Natural killer cell (primary cell): ENCODE results near the gene TTC9B. TPM values are rescaled to one million over a fixed set of nuclear protein-coding genes. Genes with fewer than 3 reads are reported as not detected.

ENCODE experiments used
- ATAC-seq, 3 donors: fragments of 150-1000 bp in 2 of 3; fragments of 200-7000 bp in 1 of 3; cut with Tn5 transposase; 1 replicate in 1 of 3; 2 replicates in 2 of 3; pipeline ENCODE4 v1.10.0; 2021; ENCODE audit warnings: mild to moderate bottlenecking in 2 of 3, moderate library complexity in 2 of 3
- DNase-seq, 2 donors: peaks; one replicate each; pipeline versions ENCODE4 v3.0.0 to v3.0.0-alpha.2; 2013 to 2021; ENCODE audit warnings: mixed read lengths in 1 of 2
- H3K27ac ChIP-seq: one replicate; pipeline ENCODE4 v1.5.1; 2013; ENCODE audit warnings: mild to moderate bottlenecking, low read length
- H3K27me3 ChIP-seq: one replicate; pipeline ENCODE4 v1.6.1; 2013; ENCODE audit warnings: low read length; ENCODE audit not compliant: control insufficient read depth, insufficient read depth
- H3K36me3 ChIP-seq: one replicate; pipeline ENCODE4 v1.6.1; 2013; ENCODE audit warnings: low read length; ENCODE audit not compliant: control insufficient read depth, insufficient read depth
- H3K4me1 ChIP-seq: one replicate; pipeline ENCODE4 v1.6.1; 2013; ENCODE audit warnings: low read length; ENCODE audit not compliant: control insufficient read depth, insufficient read depth
- H3K4me3 ChIP-seq: one replicate; pipeline ENCODE4 v1.5.1; 2013; ENCODE audit warnings: low read length
- H3K9me3 ChIP-seq: one replicate; pipeline ENCODE4 v1.6.1; 2013; ENCODE audit warnings: low read length; ENCODE audit not compliant: control insufficient read depth, insufficient read depth
- H3K27ac Mint-ChIP-seq, 2 donors: one replicate each; pipeline ENCODE4 v1.8.0; 2022; ENCODE audit warnings: mild to moderate bottlenecking in 2 of 2, mixed read lengths in 2 of 2, moderate library complexity in 1 of 2
- H3K27me3 Mint-ChIP-seq, 2 donors: one replicate each; pipeline ENCODE4 v1.8.0; 2022; ENCODE audit warnings: low read depth in 2 of 2, mixed read lengths in 2 of 2
- H3K36me3 Mint-ChIP-seq: one replicate; pipeline ENCODE4 v1.8.0; 2022; ENCODE audit warnings: mixed read lengths
- H3K4me1 Mint-ChIP-seq, 2 donors: one replicate each; pipeline ENCODE4 v1.8.0; 2022; ENCODE audit warnings: mixed read lengths in 2 of 2
- H3K4me3 Mint-ChIP-seq: one replicate; pipeline ENCODE4 v1.8.0; 2022; ENCODE audit warnings: mild to moderate bottlenecking, moderate library complexity, mixed read lengths
- H3K9me3 Mint-ChIP-seq, 2 donors: one replicate each; pipeline ENCODE4 v1.8.0; 2022; ENCODE audit warnings: mixed read lengths in 2 of 2
- CTCF ChIP-seq: fragments of 200-600 bp; IDR thresholded peaks from one replicate; pipeline ENCODE4 v1.8.0; 2022; ENCODE audit warnings: antibody characterized with exemption
- WGBS: methylation state at CpG from one replicate; pipeline ENCODE4 v1.1.7; 2013; ENCODE audit warnings: missing lambda C conversion rate; ENCODE audit not compliant: insufficient coverage; 5-methylcytosine and 5-hydroxymethylcytosine counted together
- intact Hi-C: fragments of 100-400 bp; cut with micrococcal nuclease; formaldehyde crosslinking; loops from one replicate; pipeline ENCODE4 v1.14.2; 2022
- total RNA-seq, 4 donors: library from RNA; stranded (reverse); fragments of 120-200 nt in 1 of 4; gene quantifications; one replicate each; pipeline versions ENCODE4 v1.2.3 to v1.2.4, GENCODE V29; 2013 to 2022

The TTC9B gene
- total RNA-seq, 3 donors from 2014 or later (not counting 1 experiment from before 2014, with no cell fraction given): not detected

DNA sequence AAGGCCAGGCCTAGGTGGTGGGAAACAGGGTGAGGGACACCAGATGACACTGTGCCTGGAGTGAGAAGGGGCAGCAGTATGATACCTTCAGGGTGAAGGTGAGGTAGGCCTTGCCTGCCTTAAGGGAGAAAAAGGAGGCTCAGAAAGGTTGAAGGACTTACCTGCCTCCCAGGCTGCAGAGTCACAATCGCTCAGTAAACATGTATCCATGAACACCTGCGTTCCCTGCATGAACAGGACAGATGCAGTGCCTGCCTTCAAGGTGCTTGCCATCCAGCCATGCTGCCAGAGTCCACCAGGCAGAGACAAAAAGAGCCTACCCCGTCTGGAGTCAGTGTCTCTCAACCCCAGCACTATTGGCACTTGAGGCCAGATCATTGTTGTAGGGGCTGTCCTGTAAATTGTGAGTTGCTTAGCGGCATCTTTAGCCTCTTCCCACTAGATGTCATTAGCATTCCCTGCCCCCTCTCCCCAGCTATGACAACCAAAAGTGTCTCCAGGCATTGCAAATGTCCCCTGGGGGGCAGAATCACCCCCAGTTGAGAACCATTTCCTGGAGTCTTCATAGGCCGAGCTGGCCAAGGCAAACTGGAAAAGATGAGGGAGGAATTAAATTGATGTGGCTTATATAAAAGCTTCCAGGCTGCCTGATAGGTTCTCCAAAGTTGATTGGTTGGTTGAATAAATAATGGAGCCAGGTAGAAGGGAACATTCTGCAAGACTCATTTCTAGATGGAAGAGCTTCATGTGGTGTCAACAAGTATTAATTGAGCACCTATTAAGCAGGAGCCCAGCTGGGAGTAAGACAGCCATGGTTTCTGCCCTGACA, 25.2 kb downstream of the TTC9B start:
- intact Hi-C loops: no loop called here
- 97% methylated on average over 5 of the region's 5 CpGs for WGBS
- Histone ChIP-seq H3K4me1 (peaks cover 23% of the 10 kb centered on the region), H3K27ac (no peak overlapping the region), H3K4me3 (no peak overlapping the region), H3K27me3 (no peaks in the 10 kb centered on the region), H3K9me3 (no peaks in the 10 kb centered on the region), H3K36me3 (no peaks in the 10 kb centered on the region)
- TF ChIP-seq CTCF: no peak
- no peaks in the 10 kb centered on the region for H3K27me3 Mint-ChIP-seq
- peaks cover 21 to 39% of the 10 kb centered on the region in 2 donors for H3K4me1 Mint-ChIP-seq
- H3K9me3 Mint-ChIP-seq: no peaks in the 10 kb centered on the region
- ATAC-seq (no peak), DNase-seq (no peak)
- H3K4me3 Mint-ChIP-seq: peak overlapping the region; percentile 67
- peak overlapping the region in 1 of 2 donors; percentile 44 for H3K27ac Mint-ChIP-seq
- H3K36me3 Mint-ChIP-seq: no peaks in the 10 kb centered on the region

GRCh38 chr19:40191836-40192646, 26.1 kb downstream of the TTC9B start:
- intact Hi-C loops: no loop called here
- Histone ChIP-seq H3K36me3 (no peaks in the 10 kb centered on the region), H3K27ac (no peak overlapping the region), H3K27me3 (no peaks in the 10 kb centered on the region), H3K4me3 (peak overlapping the region; percentile 40), H3K9me3 (no peaks in the 10 kb centered on the region), H3K4me1 (peaks cover 23% of the 10 kb centered on the region)
- 22% methylated on average over 62 of the region's 62 CpGs for WGBS
- Mint-ChIP-seq H3K9me3 (no peaks in the 10 kb centered on the region), H3K4me3 (peak overlapping the region; percentile 67), H3K4me1 (peaks cover 21 to 39% of the 10 kb centered on the region in 2 donors), H3K27me3 (no peaks in the 10 kb centered on the region), H3K36me3 (no peaks in the 10 kb centered on the region), H3K27ac (peak overlapping the region in 1 of 2 donors; percentile 44)
- no peak for TF ChIP-seq CTCF
- ATAC-seq: peak in 2 of 3 donors; percentile 12 to 13
- DNase-seq: peak; percentile 19 to 25

DNA sequence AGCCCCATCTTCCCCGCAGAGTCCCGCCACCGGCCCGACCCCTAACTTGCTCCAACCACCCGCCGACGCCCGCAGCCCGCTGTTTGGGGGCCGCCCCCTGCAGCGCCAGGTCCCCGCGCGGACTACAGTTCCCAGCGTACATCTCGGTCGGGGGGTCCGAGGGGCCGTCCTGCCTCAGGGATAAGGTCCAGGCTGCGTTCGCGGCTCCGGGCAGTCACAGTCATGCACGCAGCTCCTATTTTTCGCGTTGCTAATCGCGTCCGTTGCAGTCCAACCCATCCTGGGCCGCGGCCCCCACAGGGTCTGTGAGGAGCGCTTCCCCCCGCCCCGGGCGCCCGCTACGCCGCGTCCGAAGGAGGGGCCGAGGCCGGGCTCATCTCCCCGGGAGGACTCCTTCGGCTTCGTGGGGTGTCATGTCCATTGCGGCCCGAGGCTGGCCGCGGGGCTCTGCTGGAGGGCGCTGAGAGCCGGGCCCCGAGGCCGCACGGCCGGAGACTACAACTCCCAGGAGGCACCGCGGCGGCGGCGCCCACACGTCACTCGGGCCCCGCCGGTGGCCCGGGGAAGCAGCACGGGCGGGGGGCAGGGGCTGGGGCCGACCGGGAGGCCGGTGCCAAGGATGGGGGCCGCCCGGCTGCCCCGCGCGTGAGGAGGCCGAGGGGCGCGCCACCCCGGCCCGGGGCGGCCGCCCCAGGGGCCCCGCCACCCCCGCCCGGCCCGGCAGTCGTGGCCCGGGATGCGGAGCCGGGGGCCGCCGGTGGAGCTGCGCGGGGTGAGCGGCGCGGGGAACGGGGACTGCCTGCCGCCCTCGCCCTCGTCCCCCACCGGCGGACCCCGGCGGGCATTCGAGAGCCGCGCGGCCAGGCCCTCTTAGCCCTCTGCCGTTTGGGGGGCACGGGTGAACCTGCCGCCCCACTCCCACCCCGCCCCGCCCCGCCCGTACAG, 27.0 kb downstream of the TTC9B start, which contains the start of gene MAP3K10:
MAP3K10 (plus strand) TSS at position 536 of the 945 bp plus-strand sequence. CDS start 606 bp downstream, outside the sequence.
- Histone ChIP-seq H3K36me3 (no peaks in the 10 kb centered on the region), H3K9me3 (no peaks in the 10 kb centered on the region), H3K4me3 (peak within 1 kb of the TSS; percentile 85), H3K27ac (peak within 1 kb of the TSS; percentile 87), H3K4me1 (peaks cover 23% of the 10 kb centered on the region), H3K27me3 (no peaks in the 10 kb centered on the region)
- intact Hi-C loops: no loop called here
- Mint-ChIP-seq H3K9me3 (no peaks in the 10 kb centered on the region), H3K27ac (peak within 1 kb of the TSS; percentile 79 to 89), H3K36me3 (no peaks in the 10 kb centered on the region), H3K4me1 (peaks cover 21 to 39% of the 10 kb centered on the region in 2 donors), H3K4me3 (peak within 1 kb of the TSS; percentile 91), H3K27me3 (no peaks in the 10 kb centered on the region)
- DNase-seq (peak; percentile 77 to 83), ATAC-seq (peak; percentile 86 to 92 (median 91))
- under 1% methylated on average over 112 of the region's 116 CpGs for WGBS
- TF ChIP-seq CTCF: no peak
